ENCODE results near the gene OVAAL. TPM values are rescaled to one million over a fixed set of nuclear protein-coding genes. Genes with fewer than 3 reads are reported as not detected.

OVAAL gene
- total RNA-seq (not detected in 2 replicates), polyA plus RNA-seq (not detected in 2 replicates), polyA minus RNA-seq (ENCODE audit: low replicate concordance) (not detected in 2 replicates)
- polyA plus RNA-seq (2012): not detected in 2 replicates

DNA sequence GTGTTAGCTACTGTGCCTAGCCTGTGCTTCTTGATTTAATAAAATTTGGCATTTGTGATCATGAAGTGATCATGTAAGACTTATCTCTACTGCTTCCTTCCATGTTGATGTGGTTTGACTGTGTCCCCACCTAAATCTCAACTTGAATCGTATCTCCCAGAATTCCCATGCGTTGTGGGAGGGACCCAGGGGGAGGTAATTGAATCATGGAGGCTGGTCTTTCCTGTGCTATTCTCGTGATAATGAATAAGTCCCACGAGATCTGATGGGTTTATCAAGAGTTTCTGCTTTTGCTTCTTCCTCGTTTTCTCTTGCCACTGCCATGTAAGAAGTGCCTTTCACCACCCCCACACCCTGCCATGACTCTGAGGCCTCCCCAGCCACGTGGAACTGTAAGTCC is at the start of gene OVAAL:
OVAAL (plus strand) TSS at position 301 of the 400 bp plus-strand sequence.
- no peak within 1 kb of the TSS for H3K4me3 ChIP-seq (replicated peaks in 1 of 4; ENCODE audit: control extremely low read depth in 1 of 4, insufficient read depth in 1 of 4, low read depth in 3 of 4, low read length in 4 of 4)
- DNase-seq (ENCODE audit: low read depth in 2 of 2): no peak
- H3K9ac ChIP-seq (ENCODE audit: insufficient read depth, low read length): no peak within 1 kb of the TSS
- H3K36me3 ChIP-seq (ENCODE audit: control insufficient read depth, insufficient read depth, low read length): no peaks in the 10 kb centered on the region
- no peaks in the 10 kb centered on the region for H3K79me2 ChIP-seq (ENCODE audit: control insufficient read depth, insufficient read depth, low read length)
- no peak for TF ChIP-seq EZH2 (IDR thresholded peaks at IDR 0.05; ENCODE audit: low read length, missing control alignments)
- TF ChIP-seq CTCF (conservative IDR thresholded peaks at IDR 0.05 in 1 of 2, IDR thresholded peaks at IDR 0.05 in 1 of 2; ENCODE audit: low read depth in 1 of 2, low read length in 2 of 2): no peak
- H3K4me1 ChIP-seq (ENCODE audit: control insufficient read depth, extremely low read depth, insufficient read depth, low read length): peaks cover 7% of the 10 kb centered on the region
- H3K4me2 ChIP-seq (ENCODE audit: extremely low read depth, insufficient read depth, low read length): no peak within 1 kb of the TSS
- no peak within 1 kb of the TSS for H2AFZ ChIP-seq (ENCODE audit: low read length)
- no peaks in the 10 kb centered on the region for H3K27me3 ChIP-seq (ENCODE audit: control insufficient read depth, insufficient read depth, low read length)
- H4K20me1 ChIP-seq (ENCODE audit: control insufficient read depth, extremely low read depth, insufficient read depth, low read length): no peaks in the 10 kb centered on the region
- no peak within 1 kb of the TSS for H3K27ac ChIP-seq (ENCODE audit: insufficient read depth, low read length)
- no peaks in the 10 kb centered on the region for H3K9me3 ChIP-seq (ENCODE audit: control insufficient read depth, insufficient read depth, low read depth, low read length)

DNA sequence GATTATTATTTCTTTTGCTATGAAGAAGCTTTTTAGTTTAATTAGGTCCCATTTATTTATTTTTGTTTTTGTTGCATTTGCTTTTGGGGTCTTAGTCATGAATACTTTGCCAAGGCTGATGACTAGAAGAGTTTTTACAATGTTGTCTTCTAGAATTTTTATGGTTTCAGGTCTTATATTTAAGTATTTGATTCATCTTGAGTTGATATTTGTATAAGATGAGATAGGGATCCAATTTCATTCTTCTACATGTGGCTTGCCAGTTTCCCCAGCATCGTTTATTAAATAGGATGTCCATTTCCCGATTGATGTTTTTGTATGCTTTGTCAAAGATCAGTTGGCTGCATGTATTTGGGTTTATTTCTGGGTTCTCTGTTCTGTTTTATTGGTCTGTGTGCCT is 47.9 kb upstream of the OVAAL start:
- no peak for DNase-seq (ENCODE audit: low read depth in 2 of 2)
- no peak overlapping the region for H3K9ac ChIP-seq (ENCODE audit: insufficient read depth, low read length)
- no peak overlapping the region for H3K4me3 ChIP-seq (replicated peaks in 1 of 4; ENCODE audit: control extremely low read depth in 1 of 4, insufficient read depth in 1 of 4, low read depth in 3 of 4, low read length in 4 of 4)
- H2AFZ ChIP-seq (ENCODE audit: low read length): no peak overlapping the region
- H3K9me3 ChIP-seq (ENCODE audit: control insufficient read depth, insufficient read depth, low read depth, low read length): no peaks in the 10 kb centered on the region
- no peak overlapping the region for H3K4me2 ChIP-seq (ENCODE audit: extremely low read depth, insufficient read depth, low read length)
- peaks cover 9% of the 10 kb centered on the region for H3K4me1 ChIP-seq (ENCODE audit: control insufficient read depth, extremely low read depth, insufficient read depth, low read length)
- H4K20me1 ChIP-seq (ENCODE audit: control insufficient read depth, extremely low read depth, insufficient read depth, low read length): no peaks in the 10 kb centered on the region
- TF ChIP-seq CTCF (conservative IDR thresholded peaks at IDR 0.05 in 1 of 2, IDR thresholded peaks at IDR 0.05 in 1 of 2; ENCODE audit: low read depth in 1 of 2, low read length in 2 of 2) (no peak), EZH2 (IDR thresholded peaks at IDR 0.05; ENCODE audit: low read length, missing control alignments) (no peak)
- H3K79me2 ChIP-seq (ENCODE audit: control insufficient read depth, insufficient read depth, low read length): no peaks in the 10 kb centered on the region
- H3K36me3 ChIP-seq (ENCODE audit: control insufficient read depth, insufficient read depth, low read length): no peaks in the 10 kb centered on the region
- no peaks in the 10 kb centered on the region for H3K27me3 ChIP-seq (ENCODE audit: control insufficient read depth, insufficient read depth, low read length)
- H3K27ac ChIP-seq (ENCODE audit: insufficient read depth, low read length): no peak overlapping the region

GRCh38 chr1:180513531-180513930 is 45.2 kb upstream of the OVAAL start:
- H3K4me1 ChIP-seq (ENCODE audit: control insufficient read depth, extremely low read depth, insufficient read depth, low read length): peaks cover 3% of the 10 kb centered on the region
- H3K4me2 ChIP-seq (ENCODE audit: extremely low read depth, insufficient read depth, low read length): no peak overlapping the region
- DNase-seq (ENCODE audit: low read depth in 2 of 2): no peak
- TF ChIP-seq EZH2 (IDR thresholded peaks at IDR 0.05; ENCODE audit: low read length, missing control alignments) (no peak), CTCF (conservative IDR thresholded peaks at IDR 0.05 in 1 of 2, IDR thresholded peaks at IDR 0.05 in 1 of 2; ENCODE audit: low read depth in 1 of 2, low read length in 2 of 2) (no peak)
- H3K27ac ChIP-seq (ENCODE audit: insufficient read depth, low read length): no peak overlapping the region
- no peaks in the 10 kb centered on the region for H3K36me3 ChIP-seq (ENCODE audit: control insufficient read depth, insufficient read depth, low read length)
- no peak overlapping the region for H2AFZ ChIP-seq (ENCODE audit: low read length)
- H3K9ac ChIP-seq (ENCODE audit: insufficient read depth, low read length): no peak overlapping the region
- no peaks in the 10 kb centered on the region for H3K9me3 ChIP-seq (ENCODE audit: control insufficient read depth, insufficient read depth, low read depth, low read length)
- no peaks in the 10 kb centered on the region for H4K20me1 ChIP-seq (ENCODE audit: control insufficient read depth, extremely low read depth, insufficient read depth, low read length)
- no peak overlapping the region for H3K4me3 ChIP-seq (replicated peaks in 1 of 4; ENCODE audit: control extremely low read depth in 1 of 4, insufficient read depth in 1 of 4, low read depth in 3 of 4, low read length in 4 of 4)
- no peaks in the 10 kb centered on the region for H3K79me2 ChIP-seq (ENCODE audit: control insufficient read depth, insufficient read depth, low read length)
- no peaks in the 10 kb centered on the region for H3K27me3 ChIP-seq (ENCODE audit: control insufficient read depth, insufficient read depth, low read length)

All from fibroblast of lung (primary cell).